Stimulated activated CD8-positive, alpha-beta memory T cell treated with anti-CD3 and anti-CD28 coated beads, Interleukin-7, amount 100 ng/mL, for 1 hour (primary cell): ENCODE measurements around the gene MXRA7.
"Not testable (repeated sequence)": the region's sequence is repeated elsewhere in the genome, so short reads cannot be mapped to it uniquely, and the experiment has no call there.

Experiments used
- DNase-seq, 2 donors: peaks; one replicate each; pipeline ENCODE4 v3.0.0-alpha.2; 2020; ENCODE audit warnings: low read depth in 2 of 2

The MXRA7 gene

GRCh38 chr17:76735586-76736348, 25.0 kb upstream of the MXRA7 start:
- no peak for DNase-seq

GRCh38 chr17:76735006-76735405, 24.2 kb upstream of the MXRA7 start:
- DNase-seq: no peak

DNA sequence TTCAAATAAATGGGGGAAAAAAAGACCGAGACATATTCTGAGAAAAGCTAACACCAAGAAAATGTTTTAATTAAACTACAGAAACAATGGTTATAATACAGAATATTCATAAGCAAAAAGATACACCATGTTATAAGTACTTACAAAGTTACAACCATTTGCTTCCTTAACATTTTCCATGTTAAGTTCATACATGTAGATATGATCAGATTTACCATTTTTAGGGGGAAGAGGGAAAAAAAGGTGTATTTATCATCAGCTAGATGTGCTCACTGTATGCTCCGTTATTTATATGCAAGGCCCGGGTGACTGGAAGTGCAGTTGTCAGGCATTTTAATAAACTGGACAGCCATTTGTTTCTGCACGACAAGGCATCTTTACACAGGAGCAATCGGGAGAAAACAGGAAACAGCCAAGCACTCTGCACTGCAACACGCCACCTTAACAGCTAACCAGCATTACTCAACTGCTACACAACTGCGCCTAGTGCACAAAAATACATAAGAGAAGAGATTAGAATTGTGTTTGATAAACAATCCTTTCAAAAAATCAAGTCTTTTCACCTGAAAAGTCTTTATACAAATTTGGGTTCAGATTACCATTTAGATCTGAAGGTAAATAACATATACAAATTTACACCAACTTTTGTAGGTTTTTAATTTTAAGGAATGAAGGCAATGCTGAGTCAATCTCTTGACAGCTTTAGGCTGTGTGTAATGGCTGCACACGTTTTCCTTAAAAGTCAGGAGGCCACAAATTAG, 23.5 kb upstream of the MXRA7 start:
- DNase-seq: no peak

DNA sequence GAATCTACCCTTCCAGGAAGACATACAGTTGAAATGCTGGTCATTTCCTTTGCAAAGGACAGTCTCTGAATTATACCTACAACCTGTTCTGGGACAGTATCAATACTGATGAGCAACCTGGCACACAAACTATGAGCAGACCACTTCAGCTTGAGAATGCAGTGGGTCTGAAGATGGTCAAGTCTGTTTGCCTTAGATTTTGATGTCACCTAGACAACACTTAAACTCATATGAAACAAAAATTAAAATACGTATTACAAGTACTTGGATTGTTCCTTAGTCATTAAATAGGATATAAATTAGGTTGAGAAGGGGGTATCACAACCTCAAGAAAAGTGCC, 22.8 kb upstream of the MXRA7 start:
- no peak for DNase-seq

DNA sequence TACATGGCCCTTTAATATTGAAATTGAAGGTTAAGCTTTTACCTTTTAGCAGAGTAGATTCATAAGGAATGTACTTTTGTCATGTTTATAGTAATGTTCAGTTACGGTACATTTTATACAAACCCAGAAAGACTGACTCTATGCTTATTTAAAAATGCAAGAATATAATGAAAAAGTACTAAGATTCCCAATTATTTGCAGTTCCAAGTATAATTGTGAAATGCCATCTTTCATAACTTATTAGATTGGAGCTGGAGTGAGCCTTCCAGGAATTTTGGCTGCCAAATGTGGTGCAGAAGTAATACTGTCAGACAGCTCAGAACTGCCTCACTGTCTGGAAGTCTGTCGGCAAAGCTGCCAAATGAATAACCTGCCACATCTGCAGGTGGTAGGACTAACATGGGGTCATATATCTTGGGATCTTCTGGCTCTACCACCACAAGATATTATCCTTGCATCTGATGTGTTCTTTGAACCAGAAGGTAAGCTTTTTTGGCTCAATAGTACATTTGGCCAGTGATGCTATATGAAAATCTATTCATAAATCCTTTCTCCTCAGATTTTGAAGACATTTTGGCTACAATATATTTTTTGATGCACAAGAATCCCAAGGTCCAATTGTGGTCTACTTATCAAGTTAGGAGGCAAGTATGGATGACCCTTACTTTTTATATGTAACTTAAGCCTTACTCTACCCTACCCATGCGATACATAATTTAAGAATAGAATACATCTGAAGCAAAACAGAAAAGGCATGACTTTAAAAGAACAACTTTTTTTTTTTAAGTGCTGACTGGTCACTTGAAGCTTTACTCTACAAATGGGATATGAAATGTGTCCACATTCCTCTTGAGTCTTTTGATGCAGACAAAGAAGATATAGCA, 22.2 kb upstream of the MXRA7 start:
- no peak for DNase-seq

GRCh38 chr17:76731800-76732733, 21.3 kb upstream of the MXRA7 start:
- DNase-seq: not testable (repeated sequence)

- DNase-seq: no peak
Observed at GRCh38 chr17:76727745-76728456, 17.1 kb upstream of the MXRA7 start.

DNA sequence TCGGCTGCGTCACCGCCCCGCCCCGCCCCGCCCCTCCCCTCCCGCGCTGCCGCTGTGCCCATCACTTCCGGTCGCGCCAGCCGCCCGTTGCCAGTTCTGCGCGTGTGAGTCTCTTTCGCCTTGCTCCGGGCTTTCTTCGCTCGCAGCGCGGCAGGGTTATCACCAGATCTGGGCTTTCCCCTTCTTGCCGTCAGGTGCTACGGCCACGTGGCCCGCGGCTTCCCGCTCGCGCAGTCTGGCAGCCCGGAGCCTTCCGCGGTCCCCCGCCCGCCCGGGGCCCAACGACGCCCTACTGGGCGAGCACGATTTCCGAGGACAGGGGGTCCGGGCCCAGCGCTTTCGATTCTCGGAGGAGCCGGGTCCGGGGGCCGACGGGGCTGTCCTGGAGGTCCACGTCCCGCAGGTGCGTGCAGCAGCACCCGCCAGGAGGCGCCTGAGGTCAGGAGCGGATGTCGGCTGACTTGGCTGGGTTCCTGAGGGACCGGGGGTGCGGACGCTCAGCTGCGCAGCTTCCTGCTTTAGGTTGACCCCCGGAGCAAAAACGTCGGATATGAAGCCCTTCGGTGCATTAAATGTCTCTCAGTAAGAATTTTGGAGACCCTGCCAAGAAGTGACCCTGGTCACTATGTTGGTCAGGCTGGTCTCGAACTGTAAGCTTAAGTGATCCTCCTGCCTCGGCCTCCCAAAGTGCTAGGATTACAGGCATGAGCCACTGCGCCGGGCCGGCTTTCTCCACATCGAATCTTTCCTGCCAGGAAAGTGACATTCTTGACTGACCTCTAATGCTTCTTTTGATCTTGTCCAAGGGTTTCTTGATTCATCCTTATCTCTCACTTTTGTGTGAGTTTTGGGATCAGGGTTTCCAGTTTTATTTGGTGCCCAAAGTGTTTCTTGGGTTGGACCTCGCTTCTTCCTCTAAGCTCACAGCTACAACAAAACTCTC, 16.3 kb upstream of the MXRA7 start, which contains the start of gene METTL23:
Gene METTL23, plus strand, starts transcription at position 64 of the 943 bp plus-strand sequence. CDS start 2,872 bp downstream, outside the sequence.
- peak in 1 of 2 donors; percentile 61 for DNase-seq

GRCh38 chr17:76726231-76726775, 15.5 kb upstream of the MXRA7 start, which contains the start of gene JMJD6:
Gene JMJD6 (minus strand): TSS chr17:76726606. CDS start chr17:76726475, 131 bp downstream.
- DNase-seq: peak; percentile 85

DNA sequence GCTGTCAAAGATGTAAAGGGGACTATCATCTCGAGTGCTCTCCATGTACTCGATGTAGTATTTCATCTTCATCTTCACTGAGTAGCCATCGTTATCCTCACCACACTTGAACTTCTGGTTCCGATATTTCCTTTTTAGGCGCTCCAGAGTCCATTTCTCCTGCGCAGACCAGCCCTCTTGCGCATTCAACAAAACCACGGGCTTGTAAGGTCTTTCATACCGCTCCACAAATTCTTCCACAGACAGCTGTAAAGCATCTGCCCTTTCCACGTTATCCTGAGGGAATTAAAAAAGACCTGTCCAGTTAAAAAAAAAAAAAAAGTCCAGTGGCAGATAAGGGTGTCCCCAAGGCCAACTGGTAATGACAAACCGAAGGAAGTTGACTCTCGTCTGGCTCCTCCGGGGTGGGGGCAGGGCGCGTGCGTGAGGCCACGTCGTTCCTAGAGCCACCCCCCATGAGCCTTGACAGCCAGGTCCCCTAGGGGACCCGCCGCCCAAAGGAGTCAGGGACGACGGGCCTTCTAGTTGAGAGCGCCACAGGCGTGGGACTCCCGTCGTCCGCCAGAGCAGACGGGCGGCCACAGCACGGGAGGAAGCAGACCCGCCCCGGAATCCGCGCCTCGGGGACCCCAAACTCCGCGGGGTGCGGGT, 14.9 kb upstream of the MXRA7 start:
- peak; percentile 27 to 38 for DNase-seq

DNA sequence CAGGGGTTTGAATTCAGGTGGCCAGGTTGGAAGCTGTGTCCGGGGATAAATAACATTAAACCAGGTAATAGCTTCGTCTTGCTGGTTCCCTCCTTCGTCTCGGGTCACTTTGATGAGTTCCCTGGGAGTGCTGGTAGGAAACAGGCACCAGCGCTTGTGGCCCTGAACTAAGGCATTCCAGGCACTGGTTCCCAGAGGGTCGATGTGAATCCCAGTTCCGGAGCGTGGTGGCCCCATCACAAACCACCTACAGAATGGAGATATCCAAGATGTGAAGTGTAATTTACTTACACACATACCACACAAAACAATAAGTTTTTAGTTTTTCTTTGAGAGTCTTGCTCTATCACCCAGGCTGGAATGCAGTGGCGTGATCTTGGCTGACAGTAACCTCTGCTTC, 13.0 kb upstream of the MXRA7 start:
- DNase-seq: no peak

GRCh38 chr17:76722977-76723376, 12.2 kb upstream of the MXRA7 start:
- not testable (repeated sequence) for DNase-seq

DNA sequence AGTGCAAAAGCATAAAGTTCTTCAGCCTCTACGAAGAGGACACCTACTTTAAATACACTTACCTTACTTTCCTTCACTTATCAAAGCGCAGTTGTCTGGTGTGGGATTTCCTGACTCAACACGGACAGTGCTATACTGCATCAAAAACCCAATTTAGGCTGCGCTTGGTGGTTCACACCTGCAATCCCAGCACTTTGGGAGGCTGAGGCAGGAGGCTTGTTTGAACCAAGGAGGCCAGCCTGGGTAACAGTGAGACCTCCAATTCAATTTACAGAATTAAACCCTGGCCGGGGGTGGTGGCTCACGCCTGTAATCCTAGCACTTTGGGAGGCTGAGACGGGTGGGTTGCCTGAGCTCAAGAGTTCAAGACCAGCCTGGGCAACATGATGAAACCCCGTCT, 11.5 kb upstream of the MXRA7 start:
- no peak for DNase-seq

GRCh38 chr17:76721463-76721862, 10.7 kb upstream of the MXRA7 start:
- no peak for DNase-seq

- no peak for DNase-seq
Observed at GRCh38 chr17:76720941-76721340, 10.2 kb upstream of the MXRA7 start.

GRCh38 chr17:76720211-76720610, 9.4 kb upstream of the MXRA7 start:
- no peak for DNase-seq

DNA sequence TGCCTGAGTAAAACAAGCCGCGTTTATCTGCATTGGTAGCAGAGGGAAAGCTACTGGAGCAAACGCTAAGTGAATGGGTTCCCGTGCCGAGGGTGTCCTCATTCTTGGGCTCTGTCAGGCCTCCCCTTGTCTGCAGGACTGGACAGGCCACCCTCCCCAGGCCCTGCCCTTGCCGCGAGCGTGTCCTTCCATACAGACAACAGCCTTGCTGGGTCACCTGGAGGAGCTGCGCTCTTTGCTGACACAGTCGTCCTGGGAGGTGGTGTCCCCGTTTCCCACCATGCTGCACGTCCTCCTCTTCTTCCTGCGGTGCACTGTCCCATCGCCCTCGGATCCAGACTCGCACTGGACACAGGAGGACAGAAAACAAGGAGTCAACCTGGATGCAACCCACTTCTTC, 7.8 kb upstream of the MXRA7 start:
- no peak for DNase-seq

- DNase-seq: no peak
Observed at GRCh38 chr17:76716839-76717215, 6.1 kb upstream of the MXRA7 start.
